NOMO-1 treated with dmso at 0.1 percent for 144 hours (cell line): ENCODE data around the gene LZTR1.
A peak's percentile ranks its signal among the peaks of the same experiment; 100 is the strongest.
"Not testable (repeated sequence)": the region's sequence is repeated elsewhere in the genome, so short reads cannot be mapped to it uniquely, and the experiment has no call there.

Experiments used
- DNase-seq: peaks from one replicate; lab custom pipeline; 2025; ENCODE audit not compliant: unreplicated experiment; lab: John Stamatoyannopoulos, UW

Gene LZTR1

GRCh38 chr22:20995329-20996030 lies 13.4 kb downstream of the LZTR1 start:
- DNase-seq = no peak

GRCh38 chr22:20996031-20996410 lies 13.9 kb downstream of the LZTR1 start:
- no peak for DNase-seq

GRCh38 chr22:20996598-20997535 lies 14.8 kb downstream of the LZTR1 start:
- no peak for DNase-seq

DNA sequence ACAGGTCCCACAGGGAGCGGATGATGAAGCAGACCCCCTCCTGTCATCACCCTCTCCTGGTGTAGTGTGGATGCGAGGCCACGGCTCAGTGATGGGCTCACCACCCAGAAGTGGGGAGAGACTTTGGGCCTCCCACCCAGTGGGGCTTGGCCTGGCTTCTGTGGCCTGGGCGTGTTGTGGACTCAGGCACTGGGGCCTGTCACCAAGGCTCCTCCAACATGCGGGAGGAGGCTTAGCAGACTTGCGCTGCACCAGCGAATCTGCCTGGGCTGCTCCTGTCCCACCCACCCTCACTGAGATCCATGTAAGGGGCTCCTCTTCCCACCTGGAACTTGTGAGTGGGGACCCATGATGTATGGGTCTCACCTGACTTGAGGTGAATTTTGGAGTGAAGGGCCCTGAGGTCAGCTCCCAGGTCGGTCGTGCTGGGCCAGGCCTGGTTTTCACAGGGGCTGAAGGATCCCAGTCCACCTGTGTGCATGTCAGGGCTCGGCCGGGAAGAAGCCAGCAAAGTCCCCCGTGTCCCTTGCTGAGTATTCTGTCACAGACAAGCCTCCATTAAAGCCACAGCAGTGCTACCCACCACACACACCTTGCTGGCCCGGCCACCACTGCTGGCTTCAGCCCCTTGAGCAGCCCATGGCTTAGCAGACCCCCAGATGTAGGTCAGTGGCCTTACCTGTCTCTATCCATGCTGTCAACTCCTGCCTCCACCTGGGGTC lies 15.6 kb downstream of the LZTR1 start:
- no peak for DNase-seq

DNA sequence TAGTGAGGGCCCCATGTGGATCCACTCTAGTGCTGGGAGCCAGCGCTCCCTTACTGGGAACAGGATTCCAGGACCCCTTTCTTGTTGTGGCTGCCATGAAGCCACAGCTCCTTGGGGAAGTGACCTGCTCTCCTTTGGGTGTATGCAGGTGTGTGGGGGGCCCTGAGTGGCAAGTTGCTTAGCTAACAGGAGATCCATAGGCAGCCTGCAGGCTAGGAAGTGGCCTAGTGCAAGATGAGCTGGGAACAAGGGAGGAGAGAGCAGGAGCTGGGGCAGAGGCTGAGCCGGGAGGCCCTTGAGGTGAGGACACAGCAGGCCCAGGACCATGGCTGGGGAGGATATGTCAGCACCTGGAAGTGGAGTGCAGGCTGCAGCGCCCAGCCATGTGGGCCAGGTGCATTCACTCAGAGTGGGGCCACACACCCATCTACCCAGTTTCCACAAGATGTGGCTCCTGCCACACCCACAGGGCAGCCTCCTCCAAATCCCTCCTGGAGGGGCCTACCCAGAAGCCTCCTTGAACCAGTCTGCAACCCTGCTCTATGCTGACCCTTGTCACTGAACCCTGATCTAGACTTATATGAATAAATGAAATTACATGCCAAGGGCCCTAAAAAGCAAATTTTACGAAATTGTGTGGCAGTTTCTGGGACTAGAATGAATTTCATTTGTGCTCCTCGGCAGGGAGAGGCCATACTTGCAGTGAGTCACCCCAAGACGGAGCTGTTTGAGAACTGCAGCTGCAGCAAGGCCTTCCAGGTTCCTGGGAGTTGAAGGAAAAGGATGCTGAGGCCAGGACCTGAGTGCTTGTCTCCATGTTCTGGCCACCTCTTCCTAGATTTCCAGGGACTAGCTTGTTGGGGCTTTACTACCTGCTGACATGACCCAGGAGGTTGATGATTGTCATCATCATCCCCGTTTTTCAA lies 16.6 kb downstream of the LZTR1 start:
- DNase-seq = no peak

GRCh38 chr22:20999350-21000206 lies 17.5 kb downstream of the LZTR1 start:
- no peak for DNase-seq

DNA sequence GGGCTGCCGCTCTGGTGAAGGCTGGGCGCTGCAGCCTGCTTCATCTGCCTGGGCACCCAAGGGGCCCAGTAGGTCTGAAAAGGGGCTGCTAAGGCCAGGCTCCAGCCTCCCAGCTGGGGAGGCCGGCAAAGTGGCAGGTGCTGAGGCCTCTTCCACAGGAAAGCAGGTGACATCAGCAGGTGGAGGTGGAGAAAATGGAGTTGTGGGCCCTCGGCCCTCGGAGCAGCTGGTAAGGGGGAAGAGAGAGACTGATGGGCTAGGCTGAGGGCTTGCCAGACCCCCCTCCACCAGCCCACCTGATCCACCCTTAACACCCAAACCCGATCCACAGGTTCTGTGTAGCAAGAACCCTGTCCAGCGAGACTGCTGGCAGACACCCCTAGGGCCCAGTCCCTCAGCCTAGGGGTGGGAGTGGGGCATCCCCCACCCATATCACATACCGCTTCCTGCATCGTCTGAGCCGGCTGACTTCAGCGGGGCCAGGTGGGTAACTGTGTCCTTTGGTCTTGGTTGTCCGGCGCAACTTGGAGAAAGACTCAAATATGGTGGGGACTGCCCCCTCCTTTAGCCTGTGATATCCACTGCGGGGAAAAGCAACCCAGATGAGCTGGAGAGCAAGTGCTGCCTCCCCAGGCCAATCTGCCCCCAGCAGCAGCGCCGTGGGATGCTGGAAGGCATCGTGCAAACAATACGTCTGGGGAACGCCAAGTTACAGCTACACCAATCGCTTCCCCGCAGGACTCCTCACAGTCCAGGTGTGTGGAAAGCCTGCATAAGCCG lies 18.3 kb downstream of the LZTR1 start:
- DNase-seq = no peak

GRCh38 chr22:21000987-21001600 lies 19.0 kb downstream of the LZTR1 start:
- no peak for DNase-seq

GRCh38 chr22:21001601-21002325 lies 19.7 kb downstream of the LZTR1 start, which contains the start of gene THAP7:
TSS of gene THAP7 (minus strand) at chr22:21002118. CDS start at chr22:21001911, 207 bp downstream.
- peak; percentile 98 for DNase-seq

DNA sequence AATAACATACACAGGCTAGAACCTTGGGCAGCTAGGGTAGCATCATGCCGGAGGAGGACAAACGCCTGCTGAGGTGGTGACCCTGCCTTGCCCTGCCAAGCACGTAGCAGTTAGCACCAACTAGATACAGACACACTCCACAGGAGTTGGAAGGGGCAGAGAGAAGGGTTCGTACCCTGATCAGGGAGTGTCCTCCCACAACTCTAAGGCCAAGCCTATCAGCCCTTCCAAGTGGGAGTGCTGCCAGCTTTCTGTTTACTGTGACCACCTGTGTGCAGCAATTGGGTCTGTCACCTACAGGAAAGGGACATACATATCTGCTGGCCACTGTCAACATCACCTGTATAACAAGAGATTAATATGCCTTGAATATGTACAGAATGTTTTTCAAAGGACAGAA lies 21.7 kb downstream of the LZTR1 start:
- no peak for DNase-seq

GRCh38 chr22:21009208-21009607 lies 27.1 kb downstream of the LZTR1 start:
- not testable (repeated sequence) for DNase-seq

GRCh38 chr22:21009638-21010425 lies 27.7 kb downstream of the LZTR1 start:
- no peak for DNase-seq

DNA sequence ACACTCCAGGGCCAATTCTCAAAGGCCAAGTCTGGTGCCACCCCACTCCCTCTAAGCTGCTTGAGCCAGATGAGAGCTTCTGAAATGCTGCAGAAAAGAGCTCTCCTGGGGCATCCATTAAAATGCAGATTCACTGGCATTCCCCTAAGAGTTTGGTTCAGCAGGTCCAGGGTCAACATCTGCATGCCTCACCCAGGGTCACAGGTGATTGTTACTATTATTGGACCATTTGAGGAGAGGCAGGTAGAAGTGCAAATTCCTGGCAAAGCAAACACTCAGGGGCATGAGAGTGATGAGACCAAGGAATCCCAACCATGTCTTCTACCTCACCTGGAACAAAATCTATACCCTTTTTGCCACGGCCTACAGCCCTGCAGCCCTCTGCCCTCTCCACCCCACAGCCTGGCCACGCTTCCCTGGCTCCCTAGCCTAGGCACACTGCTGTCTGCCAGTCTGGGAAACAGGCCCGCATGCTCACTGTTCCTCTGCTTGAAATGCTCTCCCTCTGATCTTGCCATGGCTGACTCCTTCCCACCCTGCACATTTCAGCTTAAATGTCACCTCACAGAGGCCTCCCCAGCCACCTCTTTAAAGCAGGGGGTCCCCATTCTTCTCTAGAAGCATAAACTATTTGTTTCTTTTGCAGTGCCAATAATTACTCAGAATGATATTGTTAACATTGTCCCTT lies 28.5 kb downstream of the LZTR1 start:
- no peak for DNase-seq

- DNase-seq = no peak
These were observed 30.6 kb downstream of the LZTR1 start for GRCh38 chr22:21012446-21013407.

DNA sequence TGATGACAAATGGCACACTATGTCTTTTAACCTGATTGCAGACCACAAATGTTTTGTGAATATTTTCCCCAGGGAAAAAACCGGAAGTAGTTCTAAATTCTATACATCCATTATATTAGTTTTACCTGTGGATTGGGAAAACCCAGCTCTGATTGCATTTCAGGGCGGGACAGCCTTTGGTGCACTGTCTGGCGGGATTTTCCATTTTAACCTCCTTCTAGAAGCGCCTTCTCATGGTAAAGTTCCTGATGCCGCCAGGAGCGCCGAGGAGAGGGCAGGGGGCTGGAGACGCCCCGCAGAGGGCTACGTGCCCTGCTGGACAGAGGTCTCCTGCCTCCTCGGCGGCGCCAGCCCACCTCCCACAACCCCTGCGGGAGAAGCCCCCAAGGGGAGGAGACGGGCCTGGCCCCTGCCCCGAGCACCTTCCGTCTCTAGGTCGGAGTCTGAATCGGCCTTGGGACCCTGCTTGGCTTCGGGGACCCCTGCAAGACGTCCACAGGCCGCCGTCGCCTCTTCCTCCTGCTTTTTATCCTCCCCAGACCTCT lies 31.6 kb downstream of the LZTR1 start:
- no peak for DNase-seq
